Activated CD8-positive, alpha-beta memory T cell treated with anti-CD3 and anti-CD28 coated beads for 36 hours (primary cell): Measurements from ENCODE around the gene NPNT. TPM values are rescaled to one million over a fixed set of nuclear protein-coding genes. Genes with fewer than 3 reads are reported as not detected.

ENCODE experiments used
- CTCF ChIA-PET: fragments of 350-600 bp; sonication (Branson Sonifier 250); formaldehyde crosslinking; loops from one replicate; lab custom pipeline; 2021; ENCODE audit warnings: antibody characterized with exemption; lab: Charles Lee
- POLR2A ChIA-PET: fragments of 350-600 bp; sonication (Branson Sonifier 250); formaldehyde crosslinking; loops from one replicate; lab custom pipeline; 2021; ENCODE audit warnings: antibody characterized with exemption; lab: Charles Lee
- total RNA-seq, 2 experiments: library from RNA; stranded (reverse); gene quantifications; one replicate each; pipeline ENCODE4 v1.2.3, GENCODE V29; 2021

NPNT gene
- total RNA-seq, 2 experiments from 2014 or later: not detected

DNA sequence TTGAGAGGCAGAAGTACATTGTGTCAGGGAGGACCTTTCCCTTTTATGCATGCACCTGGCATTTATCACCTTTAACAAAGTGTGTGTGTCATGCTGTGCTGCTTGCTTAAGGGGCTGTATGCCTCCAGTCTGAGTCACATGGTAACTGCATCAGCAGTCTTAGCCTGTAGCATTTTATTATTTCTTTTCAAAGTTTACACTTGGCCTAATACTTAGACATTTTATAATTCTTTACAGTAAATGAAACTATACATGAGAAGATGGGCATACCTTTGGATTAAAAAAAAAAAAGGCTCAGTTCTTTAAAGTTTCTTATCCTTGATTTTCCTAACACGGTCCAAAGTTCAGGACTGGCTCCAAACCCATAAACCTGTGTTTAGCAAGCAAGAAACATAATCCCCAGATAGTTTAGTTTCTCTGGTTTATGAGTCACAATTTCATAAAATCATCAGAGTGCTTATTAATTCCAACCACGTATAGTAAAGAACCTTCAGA, 14.6 kb downstream of the NPNT start:
- ChIA-PET POLR2A (no interaction called here), CTCF (no interaction called here)

DNA sequence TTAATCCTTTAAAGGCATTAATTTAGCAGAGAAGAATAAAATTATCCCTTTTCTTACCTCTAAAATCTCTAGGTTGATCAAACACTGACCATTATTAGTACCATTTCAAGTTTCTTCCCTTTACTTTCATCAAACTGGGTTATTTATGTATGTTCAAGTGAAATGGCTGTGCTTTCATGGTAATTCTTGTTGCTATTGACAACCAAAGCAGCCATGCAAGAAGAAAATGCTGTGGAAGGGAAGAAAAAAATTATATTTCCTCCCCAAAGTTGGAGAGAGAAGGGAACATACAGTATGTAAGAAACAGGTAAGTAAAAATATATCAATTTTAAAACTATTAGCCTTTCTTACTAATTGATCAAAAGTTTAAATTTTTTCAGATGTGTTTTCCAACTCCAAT, 16.2 kb downstream of the NPNT start:
- CTCF ChIA-PET: no interaction called here

DNA sequence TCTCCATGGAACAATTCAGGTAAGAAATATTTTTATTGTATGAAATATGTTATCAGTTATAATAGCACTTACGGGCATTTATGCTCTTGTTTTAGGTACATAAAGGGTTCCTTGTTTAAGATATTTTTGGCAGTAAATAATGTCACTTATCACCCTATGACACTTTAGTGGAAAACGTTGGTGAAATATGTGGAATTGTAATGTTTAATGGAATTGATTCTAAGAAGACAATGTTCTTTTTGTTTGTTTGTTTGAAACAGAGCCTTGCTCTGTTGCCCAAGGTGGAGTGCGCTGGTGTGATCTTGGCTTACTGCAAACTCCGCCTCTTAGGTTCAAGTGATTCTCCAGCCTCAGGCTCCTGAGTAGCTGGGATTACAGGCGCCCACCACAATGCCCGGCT, 17.4 kb downstream of the NPNT start:
- POLR2A ChIA-PET: no interaction called here
- CTCF ChIA-PET: no interaction called here

More for the DNA sequence above, 16.2 kb downstream of the NPNT start:
- POLR2A ChIA-PET: no interaction called here

DNA sequence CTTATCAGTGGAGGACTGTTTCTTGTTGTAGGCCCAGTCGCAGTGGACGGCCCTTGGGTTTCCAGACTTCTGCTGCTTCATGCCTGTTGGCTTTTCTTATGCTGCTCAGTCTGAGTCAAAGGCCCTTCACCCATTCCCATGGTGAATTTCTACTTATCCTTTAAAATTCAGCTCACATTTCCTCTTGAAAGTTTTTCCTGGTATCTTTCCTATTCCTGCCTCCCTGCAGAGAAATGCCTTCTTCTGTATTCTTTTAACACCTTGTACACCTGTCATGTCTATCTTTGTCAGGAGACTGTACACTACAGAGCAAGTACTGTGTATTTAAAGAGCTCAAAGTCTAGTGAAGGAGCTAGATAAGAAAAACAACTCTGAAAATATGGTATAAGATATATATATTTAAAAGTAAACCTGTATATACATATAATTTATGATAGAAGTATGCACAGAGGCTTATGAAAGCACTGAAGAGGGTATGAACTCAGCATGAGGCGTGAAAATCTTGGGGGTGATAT, 22.0 kb downstream of the NPNT start:
- ChIA-PET POLR2A (no interaction called here), CTCF (no interaction called here)

DNA sequence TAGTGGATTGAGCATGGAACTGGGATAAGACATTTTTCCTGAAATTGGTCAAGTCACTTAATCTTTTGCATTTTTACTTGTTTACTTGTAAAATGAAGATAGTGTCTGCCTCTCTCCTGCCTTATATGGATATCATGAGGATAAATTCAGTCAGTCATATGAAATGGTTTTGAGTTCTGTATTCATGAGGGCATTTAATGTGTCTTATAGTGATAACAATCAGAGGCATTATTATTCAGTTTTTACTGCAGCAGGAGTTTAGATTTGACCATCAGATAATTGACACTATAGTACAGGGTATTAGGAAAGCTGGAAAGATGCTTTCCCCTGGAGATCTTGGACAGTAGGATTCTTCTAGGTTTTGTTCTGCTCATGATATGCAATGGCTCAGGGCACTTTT, 26.0 kb downstream of the NPNT start:
- POLR2A ChIA-PET: no interaction called here
- CTCF ChIA-PET: no interaction called here

DNA sequence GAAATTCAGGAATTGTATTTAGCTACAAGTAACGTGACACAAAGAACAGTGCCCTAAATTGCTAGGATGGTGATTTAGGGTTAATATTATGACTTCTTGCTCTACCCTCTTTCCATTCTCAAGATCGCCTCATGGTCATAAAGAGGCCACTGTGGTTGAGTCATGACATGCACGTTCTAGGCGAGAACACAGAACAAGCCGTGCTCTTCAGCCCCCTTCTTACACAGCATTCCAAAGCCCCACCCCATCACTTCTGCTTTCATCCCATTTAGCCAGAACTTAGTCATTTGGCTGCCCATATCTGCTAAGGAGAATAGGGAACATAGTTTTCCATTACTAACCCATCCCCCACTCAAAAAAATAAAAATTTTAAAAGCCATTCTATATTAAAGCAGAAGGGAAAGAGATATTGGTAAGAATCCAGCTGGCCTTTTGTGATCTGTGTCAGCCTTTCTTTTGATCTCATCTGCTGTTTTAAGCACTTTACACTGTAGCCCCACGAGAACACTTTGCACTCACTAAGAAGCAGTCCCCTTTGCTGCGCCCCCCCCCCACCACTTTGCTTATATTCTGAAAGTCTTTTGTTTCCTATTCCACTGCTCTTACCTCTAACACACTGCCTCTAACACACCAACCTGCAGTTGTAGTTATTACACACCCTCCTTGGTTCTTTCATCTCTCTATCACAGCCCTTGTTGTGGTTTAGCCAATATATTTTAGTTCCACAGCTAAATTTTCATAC, 28.4 kb downstream of the NPNT start:
- ChIA-PET CTCF (no interaction called here), POLR2A (no interaction called here)

DNA sequence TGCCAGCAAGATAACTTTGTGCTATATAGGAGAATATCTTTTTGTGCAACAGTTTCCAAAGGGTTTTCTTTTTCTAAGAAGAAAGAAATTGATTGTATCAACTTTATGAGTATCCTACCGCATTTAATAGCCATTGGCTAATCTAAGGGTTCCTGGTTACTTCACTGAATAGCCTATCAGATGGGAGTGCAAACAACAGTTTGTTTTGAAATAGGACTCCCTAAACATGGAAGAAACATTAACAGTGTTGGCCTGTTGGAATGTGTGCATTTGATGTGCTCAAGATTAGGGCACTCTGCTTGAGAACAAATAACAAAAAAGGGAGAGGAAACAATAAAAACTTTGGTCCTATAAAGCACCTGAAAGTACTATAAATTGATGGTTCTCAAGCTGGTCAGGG, 29.1 kb downstream of the NPNT start:
- ChIA-PET POLR2A (no interaction called here), CTCF (no interaction called here)

DNA sequence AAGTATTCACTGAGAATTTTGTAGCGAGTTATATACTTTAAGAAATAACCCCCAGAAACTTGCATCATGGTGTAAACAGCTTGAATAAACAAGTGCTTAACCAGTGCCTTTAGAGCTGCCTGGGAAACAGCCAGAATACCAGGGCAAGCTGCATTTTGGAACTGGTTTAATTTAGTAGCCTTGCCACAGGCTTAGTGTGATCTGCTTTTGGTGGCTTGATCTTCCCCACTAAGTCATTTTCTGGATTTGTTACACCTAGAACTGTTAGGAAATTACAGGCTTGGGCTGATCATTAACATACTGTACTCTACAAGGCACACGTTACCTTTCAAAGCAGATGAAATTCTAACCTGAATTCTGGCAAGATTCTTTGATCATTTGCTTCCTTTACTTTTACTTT, 35.4 kb downstream of the NPNT start:
- ChIA-PET CTCF (interaction anchor here (0.8 kb wide), 1 partner anchor 69 kb away, joined by 3 read pairs; no protein-coding TSS in a partner anchor), POLR2A (no interaction called here)

DNA sequence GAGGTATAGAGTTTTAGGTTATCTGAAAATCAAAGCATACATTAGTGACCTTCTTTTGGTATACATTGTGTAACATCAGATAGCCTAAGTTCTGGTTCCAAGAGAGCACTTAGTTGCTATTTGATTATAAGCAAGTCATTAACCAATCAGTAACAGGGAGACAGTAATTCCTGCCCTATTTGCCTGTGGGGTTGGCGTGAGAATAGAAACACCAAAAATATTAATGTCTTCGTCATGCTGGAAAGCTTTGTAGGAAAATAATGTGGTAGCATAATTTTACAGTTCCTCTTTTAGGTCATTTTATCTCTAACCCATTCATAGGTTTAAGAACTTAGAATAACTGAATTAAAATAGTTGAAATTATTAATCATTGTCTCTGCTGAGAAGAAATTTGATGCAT, 37.8 kb downstream of the NPNT start:
- CTCF ChIA-PET: no interaction called here
- POLR2A ChIA-PET: no interaction called here

DNA sequence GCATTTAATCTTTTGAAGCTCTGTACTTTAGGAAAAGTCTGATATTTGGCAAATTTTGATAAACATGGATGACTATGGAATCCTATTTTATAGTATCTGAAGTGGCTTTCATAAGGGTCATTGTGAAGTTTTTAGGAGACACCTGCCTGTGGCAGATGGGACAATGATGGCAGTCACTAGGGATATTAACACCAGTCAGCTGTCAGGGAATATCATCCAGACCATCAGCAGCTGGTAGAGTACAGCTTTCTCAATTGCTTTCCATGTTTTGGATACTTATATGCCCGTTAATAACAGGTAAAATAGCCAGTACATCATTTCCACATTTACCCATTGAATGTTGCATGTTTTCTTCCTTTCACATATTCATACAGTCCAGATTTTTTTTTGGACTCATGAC, 39.1 kb downstream of the NPNT start:
- POLR2A ChIA-PET: no interaction called here
- CTCF ChIA-PET: no interaction called here

DNA sequence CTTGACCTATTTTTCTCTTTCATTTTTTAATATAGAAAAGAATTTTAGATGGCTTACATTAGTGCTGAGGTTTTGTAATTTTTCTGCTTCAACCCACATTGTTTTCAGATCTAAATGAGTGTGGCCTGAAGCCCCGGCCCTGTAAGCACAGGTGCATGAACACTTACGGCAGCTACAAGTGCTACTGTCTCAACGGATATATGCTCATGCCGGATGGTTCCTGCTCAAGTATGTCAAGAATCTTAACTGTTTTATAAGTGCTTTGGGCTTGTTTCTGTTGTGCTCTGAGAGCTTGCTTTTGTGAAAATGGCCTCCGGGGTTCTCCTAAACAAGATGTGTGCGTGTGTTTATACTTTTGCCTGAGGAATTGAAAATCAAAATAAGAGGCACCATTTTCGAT, 41.6 kb downstream of the NPNT start:
- CTCF ChIA-PET: no interaction called here
- POLR2A ChIA-PET: no interaction called here

DNA sequence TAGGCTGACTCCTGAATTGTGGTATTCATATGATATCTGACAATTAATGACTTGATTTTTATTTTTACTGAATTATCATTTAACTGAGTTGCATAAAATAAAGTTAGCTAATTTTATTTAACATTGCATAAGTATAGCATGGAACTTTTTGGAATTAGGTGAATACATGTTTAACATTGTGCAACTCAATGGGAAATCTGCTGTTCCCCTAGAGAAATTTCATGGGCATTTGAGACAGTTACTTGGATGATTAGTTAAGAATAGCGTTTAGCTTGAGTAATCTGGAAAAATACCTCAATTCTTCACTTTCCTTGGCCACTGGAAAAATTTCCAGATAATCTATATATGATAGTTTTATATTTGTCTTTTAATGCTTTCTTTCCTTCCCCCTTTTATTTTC, 42.5 kb downstream of the NPNT start:
- CTCF ChIA-PET: no interaction called here
- POLR2A ChIA-PET: no interaction called here

DNA sequence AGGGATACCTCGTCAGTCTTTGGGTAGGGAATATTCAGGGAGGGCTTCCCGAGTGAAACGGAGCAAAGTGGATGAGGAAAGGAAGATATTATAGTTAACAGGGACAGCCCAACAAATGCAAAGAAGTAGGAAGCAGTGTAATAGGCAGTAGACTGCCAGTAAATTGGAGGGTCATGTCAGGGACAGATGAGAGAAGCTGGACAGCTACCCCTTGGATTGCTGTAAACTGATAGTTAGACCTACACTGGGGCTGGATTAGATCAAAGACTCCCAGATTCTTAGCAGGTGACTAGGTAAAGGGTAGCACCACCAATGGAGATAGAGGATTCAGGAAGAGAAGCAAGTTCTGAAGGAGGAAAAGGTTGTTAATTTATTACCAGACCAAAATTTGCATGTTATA, 48.0 kb downstream of the NPNT start:
- CTCF ChIA-PET: no interaction called here
- POLR2A ChIA-PET: no interaction called here

DNA sequence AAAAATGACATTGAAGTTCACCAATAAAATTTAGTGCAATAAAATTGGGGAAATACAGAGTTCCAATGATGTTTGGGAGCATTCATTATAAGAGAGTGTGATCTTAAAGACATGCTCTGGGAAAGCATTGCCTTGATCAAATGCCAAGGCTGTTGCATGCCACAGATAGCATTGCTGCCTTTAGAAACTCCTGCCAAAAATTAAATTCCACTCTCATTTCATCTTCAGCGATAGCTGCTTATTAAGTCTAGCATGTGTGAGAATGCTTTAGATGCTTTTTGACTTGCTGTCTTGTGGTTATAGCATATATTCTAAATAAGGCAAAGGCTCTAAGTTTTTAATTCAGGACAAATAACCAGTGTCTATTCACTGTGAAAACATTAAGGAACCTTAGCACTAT, 49.3 kb downstream of the NPNT start:
- CTCF ChIA-PET: no interaction called here

DNA sequence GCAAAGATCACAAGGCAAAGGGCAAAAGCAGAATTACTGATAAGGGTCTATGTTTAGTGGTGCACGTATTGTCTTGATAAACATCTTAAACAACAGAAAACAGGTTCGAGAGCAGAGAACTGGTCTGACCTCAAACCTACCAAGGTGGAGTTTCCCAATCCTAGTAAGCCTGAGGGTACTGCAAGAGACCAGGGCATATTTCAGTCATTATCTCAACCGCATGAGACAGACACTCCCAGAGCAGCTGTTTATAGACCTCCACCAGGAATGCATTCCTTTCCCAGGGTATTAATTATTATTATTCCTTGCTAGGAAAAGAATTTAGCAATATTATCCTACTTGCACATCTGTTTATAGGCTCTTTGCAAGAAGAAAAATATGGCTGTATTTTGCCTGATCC, 51.5 kb downstream of the NPNT start:
- CTCF ChIA-PET: no interaction called here

More for the DNA sequence above, 49.3 kb downstream of the NPNT start:
- POLR2A ChIA-PET: no interaction called here

DNA sequence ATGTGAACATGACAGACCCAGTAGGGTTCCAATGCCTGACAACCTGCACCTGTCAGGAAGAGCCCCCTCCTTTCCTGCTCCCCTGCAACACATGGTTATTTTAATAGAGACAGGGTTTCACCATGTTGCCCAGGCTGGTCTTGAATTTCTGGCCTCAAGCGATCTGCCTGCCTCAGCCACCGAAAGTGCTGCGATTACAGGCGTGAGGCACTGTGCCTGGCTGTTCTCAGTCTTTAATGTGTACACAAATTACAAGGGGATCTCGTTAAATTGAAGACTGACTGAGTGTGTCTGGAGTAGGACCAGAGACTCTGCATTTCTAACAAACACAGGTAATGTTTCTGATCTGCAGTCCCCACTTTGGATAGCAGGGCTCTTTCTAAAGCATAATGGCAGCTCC, 55.4 kb downstream of the NPNT start:
- POLR2A ChIA-PET: no interaction called here

More for the DNA sequence above, 51.5 kb downstream of the NPNT start:
- POLR2A ChIA-PET: no interaction called here

DNA sequence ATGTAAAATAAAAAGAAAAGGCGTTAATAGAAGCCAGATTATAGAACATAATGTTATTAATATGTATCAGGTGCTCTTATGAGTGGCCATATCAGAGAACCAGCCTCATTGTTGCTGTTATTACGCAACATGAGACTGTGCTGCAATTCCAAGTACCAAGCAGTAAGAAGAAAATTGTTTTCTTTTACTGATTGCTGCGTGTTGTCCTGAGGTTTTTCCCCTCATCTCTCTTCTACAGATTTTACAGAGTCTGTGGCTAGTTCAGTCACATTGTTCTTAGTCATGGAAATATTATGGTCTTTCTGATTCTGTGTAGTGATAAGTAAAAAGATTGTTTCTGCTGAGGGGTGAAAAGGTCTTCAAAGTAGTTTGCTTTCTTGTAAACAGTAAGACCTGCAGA, 55.9 kb downstream of the NPNT start:
- ChIA-PET CTCF (no interaction called here), POLR2A (no interaction called here)

More for the DNA sequence above, 55.4 kb downstream of the NPNT start:
- CTCF ChIA-PET: no interaction called here

DNA sequence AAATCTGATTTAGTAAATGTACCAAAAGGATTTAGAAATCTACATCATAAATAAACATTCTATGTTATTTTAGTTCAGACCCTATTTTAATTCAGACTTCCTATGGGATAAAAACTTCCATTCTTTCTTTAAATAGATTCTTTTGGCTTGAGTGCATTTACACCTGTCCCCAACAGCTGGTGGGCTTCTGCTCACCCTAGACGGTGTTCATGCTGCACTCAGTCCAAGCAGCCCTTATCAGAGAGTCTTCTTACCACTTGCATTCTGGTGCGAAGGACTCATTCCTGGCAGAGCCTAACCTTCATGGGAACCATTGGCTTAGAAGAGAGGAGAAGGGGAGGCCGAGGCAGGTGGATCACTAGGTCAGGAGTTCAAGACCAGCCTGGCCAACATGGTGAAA, 57.3 kb downstream of the NPNT start:
- ChIA-PET CTCF (no interaction called here), POLR2A (no interaction called here)

DNA sequence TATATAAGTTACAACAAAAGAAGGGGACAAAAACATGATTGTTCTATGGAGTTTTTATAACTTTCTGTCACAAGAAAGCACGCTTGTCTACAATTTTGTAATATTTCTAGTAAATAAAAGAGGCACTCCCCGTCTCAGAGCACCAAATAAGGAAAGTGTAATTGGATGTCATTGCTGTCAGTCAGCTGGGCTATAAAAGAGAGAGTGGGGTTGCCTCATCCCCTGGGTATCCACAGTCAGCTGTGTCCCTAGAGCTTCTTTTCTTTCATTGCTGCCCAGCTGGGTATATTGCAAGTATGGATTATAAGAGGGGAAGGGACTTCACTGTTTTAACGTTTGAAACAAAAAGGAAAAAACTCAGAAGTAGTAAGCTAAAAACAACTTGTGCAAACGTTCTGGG, 61.3 kb downstream of the NPNT start:
- POLR2A ChIA-PET: no interaction called here
- CTCF ChIA-PET: no interaction called here

DNA sequence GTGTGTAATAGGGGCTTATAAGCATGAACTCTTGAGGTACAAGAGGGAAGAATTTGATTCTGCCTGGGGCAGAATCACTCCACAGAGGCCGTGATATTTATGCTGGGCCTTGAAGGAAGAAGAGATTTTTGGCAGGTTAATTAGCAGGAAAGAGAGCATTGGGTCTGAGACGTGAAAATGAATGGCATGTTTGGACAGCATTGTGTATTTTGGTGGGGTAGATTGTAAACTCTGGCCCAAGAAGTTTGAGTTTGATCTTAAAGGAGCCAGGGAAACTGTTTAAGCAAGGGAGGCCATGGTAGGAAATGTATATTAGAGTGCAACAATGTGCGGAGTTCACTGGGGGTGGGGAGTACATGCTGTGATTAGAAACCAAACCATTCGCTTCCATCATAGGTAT, 62.4 kb downstream of the NPNT start:
- POLR2A ChIA-PET: no interaction called here
- CTCF ChIA-PET: no interaction called here
